ENCODE results near the gene PPIL6. TPM values are rescaled to one million over a fixed set of nuclear protein-coding genes. Genes with fewer than 3 reads are reported as not detected.
A peak's percentile ranks its signal among the peaks of the same experiment; 100 is the strongest.

The PPIL6 gene
- total RNA-seq, 1 experiment from 2014 or later = 13.2 TPM

GRCh38 chr6:109453594-109454495 lies 13.4 kb upstream of the PPIL6 start:
- DNase-seq (ENCODE audit: low read depth) = no peak
- in situ Hi-C loops (cut with HindIII; ENCODE audit: low pct_unique_long_range_greater_than_20kb, low sequenced_read_pairs) = no loop called here

- DNase-seq (ENCODE audit: low read depth) = no peak
- in situ Hi-C loops (cut with HindIII; ENCODE audit: low pct_unique_long_range_greater_than_20kb, low sequenced_read_pairs) = no loop called here
Measured at GRCh38 chr6:109453156-109453555, 12.7 kb upstream of the PPIL6 start.

- DNase-seq (ENCODE audit: low read depth) = no peak
- in situ Hi-C loops (cut with HindIII; ENCODE audit: low pct_unique_long_range_greater_than_20kb, low sequenced_read_pairs) = no loop called here
Measured at GRCh38 chr6:109452181-109452580, 11.8 kb upstream of the PPIL6 start.

GRCh38 chr6:109451376-109451775 lies 10.9 kb upstream of the PPIL6 start:
- no peak for DNase-seq (ENCODE audit: low read depth)
- in situ Hi-C loops (cut with HindIII; ENCODE audit: low pct_unique_long_range_greater_than_20kb, low sequenced_read_pairs) = no loop called here

- in situ Hi-C loops (cut with HindIII; ENCODE audit: low pct_unique_long_range_greater_than_20kb, low sequenced_read_pairs) = no loop called here
Measured at GRCh38 chr6:109450801-109451200, 10.4 kb upstream of the PPIL6 start.

GRCh38 chr6:109449795-109450673 lies 9.6 kb upstream of the PPIL6 start:
- no peak for DNase-seq (ENCODE audit: low read depth)
- in situ Hi-C loops (cut with HindIII; ENCODE audit: low pct_unique_long_range_greater_than_20kb, low sequenced_read_pairs) = no loop called here

More at GRCh38 chr6:109450801-109451200, 10.4 kb upstream of the PPIL6 start:
- no peak for DNase-seq (ENCODE audit: low read depth)

- in situ Hi-C loops (cut with HindIII; ENCODE audit: low pct_unique_long_range_greater_than_20kb, low sequenced_read_pairs) = no loop called here
- DNase-seq (ENCODE audit: low read depth) = no peak
Measured at GRCh38 chr6:109449064-109449794, 8.8 kb upstream of the PPIL6 start.

- DNase-seq (ENCODE audit: low read depth) = no peak
Measured at GRCh38 chr6:109448615-109449014, 8.2 kb upstream of the PPIL6 start.

GRCh38 chr6:109447878-109448555 lies 7.6 kb upstream of the PPIL6 start:
- in situ Hi-C loops (cut with HindIII; ENCODE audit: low pct_unique_long_range_greater_than_20kb, low sequenced_read_pairs) = no loop called here
- DNase-seq (ENCODE audit: low read depth) = peak; percentile 30

More at GRCh38 chr6:109448615-109449014, 8.2 kb upstream of the PPIL6 start:
- in situ Hi-C loops (cut with HindIII; ENCODE audit: low pct_unique_long_range_greater_than_20kb, low sequenced_read_pairs) = no loop called here

- in situ Hi-C loops (cut with HindIII; ENCODE audit: low pct_unique_long_range_greater_than_20kb, low sequenced_read_pairs) = no loop called here
- no peak for DNase-seq (ENCODE audit: low read depth)
Measured at GRCh38 chr6:109447087-109447486, 6.7 kb upstream of the PPIL6 start.

GRCh38 chr6:109446541-109446940 lies 6.1 kb upstream of the PPIL6 start:
- in situ Hi-C loops (cut with HindIII; ENCODE audit: low pct_unique_long_range_greater_than_20kb, low sequenced_read_pairs) = no loop called here
- no peak for DNase-seq (ENCODE audit: low read depth)

GRCh38 chr6:109446072-109446471 lies 5.6 kb upstream of the PPIL6 start:
- DNase-seq (ENCODE audit: low read depth) = no peak
- in situ Hi-C loops (cut with HindIII; ENCODE audit: low pct_unique_long_range_greater_than_20kb, low sequenced_read_pairs) = no loop called here

GRCh38 chr6:109445382-109445781 lies 5.0 kb upstream of the PPIL6 start:
- no peak for DNase-seq (ENCODE audit: low read depth)
- in situ Hi-C loops (cut with HindIII; ENCODE audit: low pct_unique_long_range_greater_than_20kb, low sequenced_read_pairs) = no loop called here

- in situ Hi-C loops (cut with HindIII; ENCODE audit: low pct_unique_long_range_greater_than_20kb, low sequenced_read_pairs) = no loop called here
- no peak for DNase-seq (ENCODE audit: low read depth)
Measured at GRCh38 chr6:109443425-109443950, 3.1 kb upstream of the PPIL6 start.

GRCh38 chr6:109442393-109442924 lies 2.0 kb upstream of the PPIL6 start:
- in situ Hi-C loops (cut with HindIII; ENCODE audit: low pct_unique_long_range_greater_than_20kb, low sequenced_read_pairs) = no loop called here
- DNase-seq (ENCODE audit: low read depth) = no peak

GRCh38 chr6:109441069-109441816 lies 815 bp upstream of the PPIL6 start:
- in situ Hi-C loops (cut with HindIII; ENCODE audit: low pct_unique_long_range_greater_than_20kb, low sequenced_read_pairs) = no loop called here
- peak; percentile 58 for DNase-seq (ENCODE audit: low read depth)

GRCh38 chr6:109436041-109436440 lies 4.4 kb downstream of the PPIL6 start:
- no peak for DNase-seq (ENCODE audit: low read depth)
- in situ Hi-C loops (cut with HindIII; ENCODE audit: low pct_unique_long_range_greater_than_20kb, low sequenced_read_pairs) = no loop called here
